Peyer's patch (tissue), 4 donors: Measurements from ENCODE around the gene CSNK1E. TPM values are rescaled to one million over a fixed set of nuclear protein-coding genes. Genes with fewer than 3 reads are reported as not detected.

Experiments
- DNase-seq, 3 donors: peaks; one replicate each; pipeline ENCODE4 v3.0.0-alpha.2; 2017 to 2019
- H3K27ac ChIP-seq, 4 donors: fragments of 200-600 bp; sonication (generic); one replicate each; pipeline ENCODE4 v1.5.1; 2016 to 2019
- H3K27me3 ChIP-seq, 2 donors: fragments of 200-600 bp; sonication (generic); one replicate each; pipeline ENCODE4 v1.5.1; 2019
- H3K36me3 ChIP-seq, 3 donors: fragments of 200-600 bp; sonication (generic); one replicate each; pipeline ENCODE4 v1.5.1; 2016 to 2019
- H3K4me1 ChIP-seq, 4 donors: fragments of 200-600 bp; sonication (generic); one replicate each; pipeline ENCODE4 v1.5.1; 2016 to 2019
- H3K4me3 ChIP-seq, 4 donors: fragments of 200-600 bp; sonication (generic); 1 replicate in 3 of 4; 2 replicates in 1 of 4; pipeline ENCODE4 v1.5.1; 2016 to 2019; ENCODE audit warnings: mild to moderate bottlenecking in 1 of 4
- H3K9me3 ChIP-seq, 4 donors: fragments of 200-600 bp; sonication (generic); one replicate each; pipeline ENCODE4 v1.5.1; 2016 to 2019; ENCODE audit warnings: mild to moderate bottlenecking in 1 of 4
- CTCF ChIP-seq, 6 experiments: fragments of 450-650 bp in 4 of 6; fragments of 200-600 bp in 2 of 6; sonication (generic) in 1 of 6; IDR thresholded peaks; one replicate each; pipeline ENCODE4 v1.5.1; 2017 to 2019; ENCODE audit warnings: antibody characterized with exemption in 6 of 6, mild to moderate bottlenecking in 3 of 6, moderate library complexity in 1 of 6
- POLR2A ChIP-seq, 2 donors: fragments of 450-650 bp; IDR thresholded peaks; one replicate each; pipeline ENCODE4 v1.5.1; 2017; ENCODE audit warnings: antibody characterized with exemption in 2 of 2, mild to moderate bottlenecking in 2 of 2, moderate library complexity in 2 of 2
- total RNA-seq, 4 donors: library from RNA; depleted of rRNA; stranded (reverse); fragments of >200 nt; gene quantifications; one replicate each; pipeline ENCODE4 v1.1.0, GENCODE V29; 2016

Gene CSNK1E
- total RNA-seq, 4 donors from 2014 or later: 39.1 to 254 (median 114) TPM

DNA sequence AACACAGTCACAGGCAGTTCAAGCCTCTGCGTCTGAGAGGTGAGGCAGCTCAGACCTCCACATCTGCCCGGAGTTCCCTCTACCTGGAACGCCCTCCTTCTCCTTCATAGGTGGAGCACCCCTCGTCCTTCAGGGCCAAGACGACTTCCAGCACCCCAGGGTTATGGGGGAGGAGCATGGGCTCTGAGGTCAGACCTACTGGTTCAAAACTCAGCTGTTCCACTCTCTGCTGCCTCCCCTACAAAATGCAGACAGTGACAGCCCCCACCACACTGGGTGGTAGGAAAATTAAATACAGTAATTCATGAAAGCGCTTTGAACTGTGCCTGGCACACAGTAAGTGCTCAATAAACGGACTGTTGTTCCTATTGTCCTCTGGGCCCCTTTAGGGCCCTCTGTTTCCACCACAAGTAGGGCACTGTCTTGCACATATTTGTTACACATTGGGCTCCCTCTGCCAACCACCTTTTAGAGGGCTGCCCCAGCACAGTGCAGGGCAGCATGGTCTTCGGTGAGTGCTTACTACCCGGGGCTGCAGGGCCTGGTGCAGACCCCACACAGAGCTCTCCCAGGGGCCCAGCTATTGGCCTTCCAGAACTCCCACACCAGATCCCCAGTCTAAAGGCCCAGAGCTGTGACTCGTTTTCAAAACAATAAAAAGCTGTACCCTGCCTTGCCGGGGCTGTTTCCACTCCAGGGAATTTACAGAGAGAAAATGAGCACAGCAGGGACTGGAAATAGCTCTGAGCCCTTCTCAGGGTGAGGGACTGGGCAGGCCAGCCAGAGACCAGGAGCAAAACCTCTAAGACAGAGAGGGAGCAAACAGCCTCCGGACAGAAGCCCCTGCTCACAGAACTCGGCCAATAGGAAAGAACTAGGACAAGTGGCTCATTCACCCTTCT, 46.9 kb downstream of the CSNK1E start:
- H3K27me3 ChIP-seq: no peaks in the 10 kb centered on the region
- peak overlapping the region in 3 of 4 donors; percentile 10 to 25 (median 17) for H3K27ac ChIP-seq
- no peak for TF ChIP-seq CTCF (IDR thresholded peaks at IDR 0.05)
- TF ChIP-seq POLR2A (IDR thresholded peaks at IDR 0.05): no peak
- no peaks in the 10 kb centered on the region for H3K9me3 ChIP-seq
- H3K4me1 ChIP-seq: peaks cover 0 to 48% (median 7%) of the 10 kb centered on the region in 4 donors
- DNase-seq: no peak
- H3K4me3 ChIP-seq: no peak overlapping the region
- no peaks in the 10 kb centered on the region for H3K36me3 ChIP-seq

DNA sequence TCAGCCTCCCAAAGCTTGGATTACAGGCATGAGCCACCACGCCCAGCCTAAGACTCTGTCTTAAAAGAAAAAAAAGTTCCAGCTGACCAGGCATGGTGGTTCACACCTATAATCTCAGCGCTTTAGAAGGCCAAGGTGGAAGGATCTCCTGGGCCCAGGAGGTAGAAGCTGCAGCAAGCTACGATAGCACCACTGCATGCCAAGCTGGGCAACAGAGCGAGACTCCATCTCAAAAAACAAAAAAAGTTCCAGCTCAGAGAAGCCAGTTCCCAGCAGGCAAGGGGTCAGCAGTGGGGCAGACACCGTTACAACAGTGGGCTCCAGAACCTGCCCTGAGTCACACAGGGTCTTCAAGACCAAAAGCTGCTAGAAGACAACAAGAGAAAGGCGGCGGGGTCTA, 47.8 kb downstream of the CSNK1E start:
- Histone ChIP-seq H3K36me3 (no peaks in the 10 kb centered on the region), H3K9me3 (no peaks in the 10 kb centered on the region), H3K27ac (no peak overlapping the region), H3K27me3 (no peaks in the 10 kb centered on the region), H3K4me3 (no peak overlapping the region), H3K4me1 (peaks cover 0 to 48% (median 7%) of the 10 kb centered on the region in 4 donors)
- DNase-seq: no peak
- TF ChIP-seq CTCF (IDR thresholded peaks at IDR 0.05) (no peak), POLR2A (IDR thresholded peaks at IDR 0.05) (no peak)

DNA sequence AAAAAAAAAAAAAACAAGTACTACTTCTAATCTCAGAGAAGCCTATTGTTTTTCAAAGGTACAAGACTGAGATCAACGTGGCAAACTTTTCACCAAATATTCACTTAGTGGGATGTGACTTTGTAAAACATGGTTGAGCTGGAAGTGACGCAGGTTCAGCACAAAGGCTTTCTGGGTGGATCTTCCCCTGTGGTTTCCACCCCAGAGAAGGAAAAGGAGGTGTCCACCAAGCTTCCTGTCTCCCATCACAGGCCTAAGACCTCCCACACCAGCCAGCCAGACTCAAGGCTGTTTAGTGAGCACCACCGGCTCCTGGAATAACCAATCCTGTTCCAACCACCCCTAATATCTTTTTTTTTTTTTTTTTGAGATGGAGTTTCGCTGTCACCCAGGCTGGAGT, 50.1 kb downstream of the CSNK1E start:
- H3K27ac ChIP-seq: peak overlapping the region in 2 of 4 donors; percentile 42 to 62
- H3K4me3 ChIP-seq: no peak overlapping the region
- no peak for TF ChIP-seq POLR2A (IDR thresholded peaks at IDR 0.05)
- no peak for TF ChIP-seq CTCF (IDR thresholded peaks at IDR 0.05)
- no peaks in the 10 kb centered on the region for H3K27me3 ChIP-seq
- no peaks in the 10 kb centered on the region for H3K36me3 ChIP-seq
- no peak for DNase-seq
- H3K9me3 ChIP-seq: no peaks in the 10 kb centered on the region
- H3K4me1 ChIP-seq: peaks cover under 1 to 47% (median 7%) of the 10 kb centered on the region in 4 donors

GRCh38 chr22:38266120-38266519, 51.1 kb downstream of the CSNK1E start:
- peak overlapping the region in 2 of 4 donors; percentile 27 to 50 for H3K27ac ChIP-seq
- DNase-seq: no peak

GRCh38 chr22:38264322-38264843, 52.9 kb downstream of the CSNK1E start:
- Histone ChIP-seq H3K27ac (no peak overlapping the region), H3K4me3 (no peak overlapping the region), H3K27me3 (no peaks in the 10 kb centered on the region), H3K9me3 (no peaks in the 10 kb centered on the region), H3K36me3 (no peaks in the 10 kb centered on the region), H3K4me1 (peaks cover 0 to 37% (median 8%) of the 10 kb centered on the region in 4 donors)
- no peak for DNase-seq
- no peak for TF ChIP-seq CTCF (IDR thresholded peaks at IDR 0.05)

More at GRCh38 chr22:38266120-38266519, 51.1 kb downstream of the CSNK1E start:
- H3K4me1 ChIP-seq: peaks cover 3 to 42% (median 4%) of the 10 kb centered on the region in 4 donors
- no peak overlapping the region for H3K4me3 ChIP-seq
- H3K36me3 ChIP-seq: no peaks in the 10 kb centered on the region
- H3K9me3 ChIP-seq: no peaks in the 10 kb centered on the region
- TF ChIP-seq CTCF (IDR thresholded peaks at IDR 0.05) (no peak), POLR2A (IDR thresholded peaks at IDR 0.05) (no peak)
- no peaks in the 10 kb centered on the region for H3K27me3 ChIP-seq
